ENCODE results near the gene DNAH2. TPM values are rescaled to one million over a fixed set of nuclear protein-coding genes. Genes with fewer than 3 reads are reported as not detected.

Gene DNAH2
- total and polyA plus RNA-seq, 2 of the 4 experiments (the other 2 are of a cell fraction), result under 0.01 to 0.02 TPM

- Histone ChIP-seq H4K8ac (ENCODE audit: low read depth in 2 of 2, low read length in 2 of 2) (no peak overlapping the region), H3K4ac (ENCODE audit: low read depth, low read length) (no peak overlapping the region), H3K23ac (ENCODE audit: low read depth, low read length) (no peak overlapping the region; the same call in 1 of the 2 replicates), H2AFZ (replicated peaks; ENCODE audit: low read length, poor library complexity) (no peak overlapping the region), H2AK5ac (ENCODE audit: low read depth, low read length) (no peak overlapping the region), H3K4me2 (ENCODE audit: low read depth, low read length) (no peak overlapping the region), H4K5ac (ENCODE audit: low read depth, low read length) (no peak overlapping the region), H2AK9ac (replicated peaks; ENCODE audit: low read depth, low read length, poor library complexity) (no peak overlapping the region), H3K27me3 (ENCODE audit: control insufficient read depth, insufficient read depth, low read length) (peaks cover 6% of the 10 kb centered on the region), H3K4me3 (ENCODE audit: insufficient read depth, low read depth, low read length) (no peak overlapping the region), H3K79me1 (ENCODE audit: low read depth in 1 of 2, low read length in 2 of 2) (peaks cover 0 to 5% of the 10 kb centered on the region in 2 experiments; a peak in 1 of 4 replicates), H4K91ac (ENCODE audit: insufficient read depth, low read depth, low read length) (no peak overlapping the region), H3K9ac (ENCODE audit: low read depth, low read length) (no peak overlapping the region), H2BK15ac (ENCODE audit: low read depth, low read length) (no peak overlapping the region), H3K18ac (ENCODE audit: low read depth, low read length) (no peak overlapping the region), H3K4me1 (ENCODE audit: control insufficient read depth, insufficient read depth, low read length) (peaks cover 3% of the 10 kb centered on the region), H3K27ac (ENCODE audit: insufficient read depth, low read length) (no peak overlapping the region), H3K14ac (replicated peaks; ENCODE audit: low read depth, low read length) (no peak overlapping the region), H3K9me3 (ENCODE audit: control insufficient read depth, insufficient read depth, low read length) (no peaks in the 10 kb centered on the region), H2BK5ac (ENCODE audit: low read depth, low read length, poor library complexity, severe bottlenecking) (no peak overlapping the region), H3K56ac (ENCODE audit: extremely low read depth, insufficient read depth, low read length) (no peak overlapping the region), H2BK20ac (ENCODE audit: low read depth, low read length) (no peak overlapping the region), H2BK120ac (ENCODE audit: low read depth, low read length) (no peak overlapping the region), H4K20me1 (ENCODE audit: insufficient read depth, low read length) (0 out of 2 replicates have a peak, but pooled peaks cover 4% of the 10 kb centered on the region), H3K9me1 (ENCODE audit: insufficient read depth, low read length) (no peaks in the 10 kb centered on the region), H3K36me3 (ENCODE audit: control insufficient read depth, insufficient read depth, low read length) (no peaks in the 10 kb centered on the region)
- BruUV-seq (replicated peaks), result no TSS peak
- no CpG with 5 or more reads among the region's 7 CpGs for WGBS, 2 experiments (ENCODE audit: extremely low coverage in 2 of 2, insufficient read length in 1 of 2)
- POLR2A ChIA-PET (ENCODE audit: unreplicated experiment), result no interaction called here
- in situ Hi-C loops (cut with MboI; ENCODE audit: low sequenced_read_pairs) (no loop called here), dilution Hi-C loops (cut with HindIII; ENCODE audit: low sequenced_read_pairs, unreplicated experiment) (no loop called here), intact Hi-C loops (cut with micrococcal nuclease) (no loop called here)
- CTCF ChIA-PET, result interaction anchor here (0.5 to 0.8 kb wide), 2 partner anchors 30 to 493 kb away, joined by 3 to 5 read pairs; no protein-coding TSS in a partner anchor
- ATAC-seq (ENCODE audit: low read depth) (no peak), DNase-seq (no peak)
- no peak for TF ChIP-seq MXI1 (IDR thresholded peaks at IDR 0.05; ENCODE audit: borderline replicate concordance, low read depth, low read length)
- TF ChIP-seq FOS (IDR thresholded peaks at IDR 0.05; ENCODE audit: low read depth, low read length), result no peak
- TF ChIP-seq POLR2A (IDR thresholded peaks at IDR 0.05; ENCODE audit: low read depth, low read length), result no peak
- TF ChIP-seq BHLHE40 (IDR thresholded peaks at IDR 0.05; ENCODE audit: low read depth, low read length), result no peak
- TF ChIP-seq CTCF (conservative IDR thresholded peaks at IDR 0.05; ENCODE audit: low read depth, low read length), result no peak
- no peak for TF ChIP-seq USF2 (IDR thresholded peaks at IDR 0.05; ENCODE audit: low read depth, low read length)
- TF ChIP-seq MAFK (IDR thresholded peaks at IDR 0.05; ENCODE audit: low read depth, low read length), result no peak
- no peak for TF ChIP-seq ELK1 (IDR thresholded peaks at IDR 0.05; ENCODE audit: borderline replicate concordance, low read depth, low read length)
- no peak for TF ChIP-seq RAD21 (IDR thresholded peaks at IDR 0.05; ENCODE audit: low read length)
- no peak for TF ChIP-seq CEBPB (IDR thresholded peaks at IDR 0.05; ENCODE audit: low read depth, low read length)
- TF ChIP-seq CHD1 (IDR thresholded peaks at IDR 0.05; ENCODE audit: low read depth, low read length), result no peak
- no peak for TF ChIP-seq MAZ (IDR thresholded peaks at IDR 0.05; ENCODE audit: borderline replicate concordance, low read depth, low read length)
- no peak for TF ChIP-seq SMC3 (IDR thresholded peaks at IDR 0.05; ENCODE audit: low read depth, low read length)
- no peak for TF ChIP-seq RCOR1 (IDR thresholded peaks at IDR 0.05; ENCODE audit: insufficient replicate concordance, low read length)
Observed at GRCh38 chr17:7831233-7831632, 113.7 kb downstream of the DNAH2 start.
